Activated naive CD8-positive, alpha-beta T cell treated with anti-CD3 and anti-CD28 coated beads, Interleukin-2, amount 10 ng/mL, durations not matched to agents 7 days and 5 days (primary cell): ENCODE results near the gene CPXM2. TPM values are rescaled to one million over a fixed set of nuclear protein-coding genes. Genes with fewer than 3 reads are reported as not detected.
"Not testable (repeated sequence)": the region's sequence is repeated elsewhere in the genome, so short reads cannot be mapped to it uniquely, and the experiment has no call there.

Experiments used
- ATAC-seq: fragments of 150-1000 bp; cut with Tn5 transposase; one replicate; pipeline ENCODE4 v1.10.0; 2021; ENCODE audit warnings: low read depth, moderate library complexity
- POLR2A ChIA-PET: fragments of 350-600 bp; sonication (Branson Sonifier 250); formaldehyde crosslinking; loops from one replicate; lab custom pipeline; 2021; ENCODE audit warnings: antibody characterized with exemption; lab: Charles Lee
- DNase-seq: peaks from one replicate; pipeline ENCODE4 v3.0.0; 2021
- H3K27ac Mint-ChIP-seq: one replicate; pipeline ENCODE4 v1.8.0; 2022; ENCODE audit warnings: mild to moderate bottlenecking, mixed read lengths
- H3K27me3 Mint-ChIP-seq: one replicate; pipeline ENCODE4 v1.8.0; 2022; ENCODE audit warnings: mild to moderate bottlenecking, moderate library complexity, mixed read lengths
- H3K36me3 Mint-ChIP-seq: one replicate; pipeline ENCODE4 v1.8.0; 2021; ENCODE audit warnings: mild to moderate bottlenecking, mixed read lengths
- H3K4me1 Mint-ChIP-seq: one replicate; pipeline ENCODE4 v1.8.0; 2021; ENCODE audit warnings: mixed read lengths
- H3K4me3 Mint-ChIP-seq: one replicate; pipeline ENCODE4 v1.8.0; 2022; ENCODE audit warnings: mild to moderate bottlenecking, moderate library complexity, mixed read lengths
- H3K9me3 Mint-ChIP-seq: one replicate; pipeline ENCODE4 v1.8.0; 2021; ENCODE audit warnings: mixed read lengths
- total RNA-seq, 2 experiments: library from RNA; stranded (reverse); gene quantifications; one replicate each; pipeline ENCODE4 v1.2.3, GENCODE V29; 2021

The CPXM2 gene
- total RNA-seq, 2 experiments from 2014 or later, result not detected

DNA sequence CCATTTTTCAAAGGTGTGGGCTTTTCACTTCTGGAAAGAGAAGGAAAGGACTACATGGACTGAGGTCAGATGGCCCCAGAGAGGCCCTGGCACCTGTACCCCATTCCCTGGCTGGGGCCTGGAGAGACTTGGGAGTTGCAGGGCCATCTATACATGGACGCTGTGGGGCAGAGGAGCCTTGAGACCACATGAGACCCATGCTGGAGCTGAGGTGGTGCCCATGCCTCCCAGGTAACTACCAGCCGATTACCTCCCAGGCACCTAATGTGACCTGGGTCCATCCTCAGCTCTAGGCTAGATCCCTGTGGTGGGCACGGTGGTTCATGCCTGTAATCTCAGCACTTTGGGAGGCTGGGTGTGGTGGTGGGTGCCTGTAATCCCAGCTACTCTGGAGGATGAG, 144.2 kb downstream of the CPXM2 start:
- H3K27me3 Mint-ChIP-seq, result peaks cover 3% of the 10 kb centered on the region
- no peak for DNase-seq
- POLR2A ChIA-PET, result no interaction called here
- H3K4me3 Mint-ChIP-seq, result no peak overlapping the region
- no peaks in the 10 kb centered on the region for H3K36me3 Mint-ChIP-seq
- peaks cover 1% of the 10 kb centered on the region for H3K9me3 Mint-ChIP-seq
- ATAC-seq, result no peak
- H3K4me1 Mint-ChIP-seq, result no peaks in the 10 kb centered on the region
- H3K27ac Mint-ChIP-seq, result no peak overlapping the region

DNA sequence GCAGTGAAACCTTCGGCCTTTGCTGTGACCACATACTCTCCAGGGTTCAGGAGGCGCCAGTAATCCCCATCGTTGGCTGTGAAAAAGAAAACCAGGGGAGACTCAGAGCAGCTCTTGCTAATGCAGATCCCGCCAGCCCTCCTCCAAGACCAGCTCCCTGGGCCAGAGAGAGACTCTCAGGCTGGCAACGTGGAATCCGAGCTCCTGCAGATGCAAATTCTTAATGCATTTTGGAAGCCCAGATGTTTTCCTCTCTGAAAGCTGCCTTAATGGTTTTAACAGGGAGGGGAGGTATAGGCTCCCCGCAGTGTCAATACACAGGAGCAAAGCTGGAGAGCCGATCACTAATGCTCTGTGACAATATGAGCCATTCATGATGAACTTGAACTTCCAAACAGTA, 144.7 kb downstream of the CPXM2 start:
- Mint-ChIP-seq H3K4me3 (no peak overlapping the region), H3K27me3 (peaks cover 3% of the 10 kb centered on the region), H3K9me3 (peaks cover 1% of the 10 kb centered on the region), H3K36me3 (no peaks in the 10 kb centered on the region), H3K4me1 (no peaks in the 10 kb centered on the region), H3K27ac (no peak overlapping the region)
- DNase-seq (no peak), ATAC-seq (no peak)
- POLR2A ChIA-PET, result no interaction called here

DNA sequence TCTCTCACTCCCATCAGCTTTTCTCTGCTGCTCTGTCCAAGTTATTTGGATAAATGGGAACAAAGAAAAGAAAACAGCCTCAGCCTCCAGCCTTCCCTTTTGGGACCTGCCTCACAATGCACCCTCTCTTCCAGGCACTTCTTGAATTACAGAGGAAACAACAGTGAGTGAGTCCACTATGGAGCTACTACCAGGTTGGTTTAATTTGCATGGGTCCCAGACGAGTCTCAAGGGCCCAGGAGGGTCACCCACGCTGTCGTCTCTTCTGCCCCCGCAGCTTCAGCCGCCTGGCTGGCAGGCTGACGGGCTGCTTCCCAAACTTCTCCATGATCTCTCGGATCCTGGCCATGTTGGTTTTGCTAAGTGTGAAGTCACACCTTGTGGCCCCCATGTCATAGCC, 145.1 kb downstream of the CPXM2 start:
- DNase-seq (no peak), ATAC-seq (no peak)
- POLR2A ChIA-PET, result interaction anchor here (0.6 kb wide), 1 partner anchor 22 kb away, joined by 3 read pairs; no protein-coding TSS in a partner anchor
- no peaks in the 10 kb centered on the region for H3K36me3 Mint-ChIP-seq
- no peaks in the 10 kb centered on the region for H3K4me1 Mint-ChIP-seq
- no peak overlapping the region for H3K4me3 Mint-ChIP-seq
- peaks cover 1% of the 10 kb centered on the region for H3K9me3 Mint-ChIP-seq
- peaks cover 3% of the 10 kb centered on the region for H3K27me3 Mint-ChIP-seq
- H3K27ac Mint-ChIP-seq, result no peak overlapping the region

DNA sequence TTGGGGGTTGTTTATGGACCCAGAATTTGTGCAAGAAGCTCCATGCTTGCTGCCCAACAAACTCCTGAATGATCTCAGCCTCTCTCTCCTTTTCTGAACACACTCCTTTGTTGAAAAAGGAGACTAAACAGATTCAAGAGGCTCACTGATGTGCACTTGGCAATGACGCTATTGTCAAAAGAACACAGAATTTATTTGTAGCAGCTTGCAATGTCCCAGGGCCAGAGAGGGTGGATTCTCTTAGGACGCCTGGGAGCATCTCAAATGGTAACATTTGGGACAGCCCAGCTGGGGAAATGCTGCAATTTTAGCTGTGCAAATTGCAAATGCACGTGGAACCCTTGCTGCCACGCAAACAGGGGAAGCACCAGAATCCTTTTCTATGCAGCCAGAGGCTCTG, 145.5 kb downstream of the CPXM2 start:
- Mint-ChIP-seq H3K4me1 (no peaks in the 10 kb centered on the region), H3K9me3 (peaks cover under 1% of the 10 kb centered on the region), H3K27ac (no peak overlapping the region), H3K4me3 (no peak overlapping the region), H3K27me3 (peaks cover 3% of the 10 kb centered on the region), H3K36me3 (no peaks in the 10 kb centered on the region)
- ATAC-seq (no peak), DNase-seq (no peak)
- POLR2A ChIA-PET, result interaction anchor here (0.6 kb wide), 1 partner anchor 22 kb away, joined by 3 read pairs; no protein-coding TSS in a partner anchor

DNA sequence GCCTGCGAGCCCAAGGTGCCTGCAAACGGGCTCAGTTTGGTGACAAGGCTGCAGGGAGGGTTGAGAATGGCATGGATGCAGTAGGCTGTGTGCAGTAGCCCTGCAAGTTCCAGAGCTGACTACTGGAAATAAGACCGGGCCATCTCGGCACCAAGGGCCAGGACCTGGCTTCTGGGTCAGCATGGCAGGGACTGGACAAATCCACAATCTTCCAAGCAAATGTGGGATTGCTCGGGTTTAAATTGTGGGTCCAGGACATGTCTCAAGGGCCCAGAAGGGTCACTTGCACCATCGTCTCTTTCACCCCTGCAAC, 147.4 kb downstream of the CPXM2 start:
- H3K9me3 Mint-ChIP-seq, result no peaks in the 10 kb centered on the region
- H3K27me3 Mint-ChIP-seq, result peaks cover 3% of the 10 kb centered on the region
- ATAC-seq (no peak), DNase-seq (no peak)
- no peaks in the 10 kb centered on the region for H3K36me3 Mint-ChIP-seq
- POLR2A ChIA-PET, result no interaction called here
- no peak overlapping the region for H3K4me3 Mint-ChIP-seq
- H3K27ac Mint-ChIP-seq, result no peak overlapping the region
- no peaks in the 10 kb centered on the region for H3K4me1 Mint-ChIP-seq

DNA sequence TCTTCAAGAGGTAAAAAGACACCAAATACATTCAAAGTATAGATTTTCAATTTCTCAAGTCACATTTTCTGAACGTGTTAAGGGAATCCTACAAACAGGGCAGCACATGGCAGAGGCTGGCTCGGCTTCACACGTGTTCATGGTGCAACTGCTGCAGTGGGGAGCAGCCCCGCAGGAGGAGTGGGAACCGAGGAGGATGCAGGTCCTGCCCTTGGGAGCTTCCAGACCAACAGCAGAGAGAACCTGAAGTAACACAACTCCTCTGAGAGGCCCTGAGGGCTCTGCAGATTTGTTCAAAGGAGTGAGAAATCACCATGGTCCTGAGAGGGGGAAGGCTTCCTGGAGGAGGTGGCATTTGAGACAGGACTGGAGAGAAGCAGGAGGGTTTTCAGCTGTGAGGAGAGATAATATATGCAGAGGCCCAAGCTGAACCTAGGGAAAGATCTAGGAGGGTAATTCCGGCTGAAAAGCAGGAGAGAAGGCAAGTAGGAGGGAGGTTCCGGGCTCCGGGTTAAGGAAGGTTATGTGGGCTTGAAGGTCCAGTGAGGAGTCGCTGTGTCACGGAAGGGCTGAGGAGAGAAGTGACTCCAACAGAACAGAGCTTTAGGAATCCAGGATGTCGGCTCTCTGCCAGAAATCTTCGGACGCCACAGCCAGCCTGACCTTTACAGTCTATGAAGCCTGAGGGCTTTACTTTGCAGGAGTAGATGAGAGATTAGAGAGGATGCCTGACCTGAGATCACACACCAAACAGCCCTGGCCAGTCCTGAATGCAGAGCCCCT, 148.0 kb downstream of the CPXM2 start:
- POLR2A ChIA-PET, result no interaction called here
- no peaks in the 10 kb centered on the region for H3K4me1 Mint-ChIP-seq
- H3K27ac Mint-ChIP-seq, result no peak overlapping the region
- no peaks in the 10 kb centered on the region for H3K9me3 Mint-ChIP-seq
- peaks cover 3% of the 10 kb centered on the region for H3K27me3 Mint-ChIP-seq
- no peaks in the 10 kb centered on the region for H3K36me3 Mint-ChIP-seq
- ATAC-seq (no peak), DNase-seq (no peak)
- no peak overlapping the region for H3K4me3 Mint-ChIP-seq

DNA sequence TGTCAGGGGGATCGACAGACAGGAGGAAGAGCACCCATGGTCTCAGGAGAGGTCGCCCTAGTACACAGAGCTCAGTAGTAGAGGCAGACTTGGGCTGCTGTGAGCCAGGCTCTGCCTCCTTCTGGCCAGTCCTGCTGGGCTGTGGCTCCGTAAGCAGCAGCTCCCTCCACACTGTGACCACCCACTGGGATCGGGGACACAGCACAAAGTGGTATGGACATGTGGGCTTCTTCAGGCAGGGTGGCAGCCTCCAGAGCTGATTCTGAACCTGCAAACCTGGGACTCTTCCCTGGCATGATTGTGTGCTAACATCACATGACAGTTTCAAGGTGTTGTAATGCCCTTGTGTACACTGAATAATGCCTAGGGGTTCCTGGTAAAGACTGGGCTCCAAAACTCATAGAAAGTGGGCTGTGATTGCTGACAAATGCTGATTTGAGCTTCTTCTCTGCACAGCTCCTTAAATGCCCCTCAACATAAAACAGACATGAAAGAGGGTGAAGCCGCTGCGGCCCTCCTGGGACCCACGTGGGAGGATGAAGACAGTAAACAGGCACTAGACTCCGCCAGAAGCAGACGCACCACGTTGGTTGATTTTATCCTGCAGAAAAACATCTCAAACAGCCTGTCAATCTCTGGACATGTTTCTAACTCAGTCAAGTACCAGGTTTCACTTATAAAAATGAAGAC, 148.7 kb downstream of the CPXM2 start:
- Mint-ChIP-seq H3K9me3 (no peaks in the 10 kb centered on the region), H3K4me1 (no peaks in the 10 kb centered on the region), H3K4me3 (no peak overlapping the region), H3K27ac (no peak overlapping the region), H3K27me3 (peaks cover 3% of the 10 kb centered on the region), H3K36me3 (no peaks in the 10 kb centered on the region)
- no peak for DNase-seq
- POLR2A ChIA-PET, result interaction anchor here (0.6 kb wide), 1 partner anchor 50 kb away, joined by 4 read pairs; no protein-coding TSS in a partner anchor
- ATAC-seq, result no peak

DNA sequence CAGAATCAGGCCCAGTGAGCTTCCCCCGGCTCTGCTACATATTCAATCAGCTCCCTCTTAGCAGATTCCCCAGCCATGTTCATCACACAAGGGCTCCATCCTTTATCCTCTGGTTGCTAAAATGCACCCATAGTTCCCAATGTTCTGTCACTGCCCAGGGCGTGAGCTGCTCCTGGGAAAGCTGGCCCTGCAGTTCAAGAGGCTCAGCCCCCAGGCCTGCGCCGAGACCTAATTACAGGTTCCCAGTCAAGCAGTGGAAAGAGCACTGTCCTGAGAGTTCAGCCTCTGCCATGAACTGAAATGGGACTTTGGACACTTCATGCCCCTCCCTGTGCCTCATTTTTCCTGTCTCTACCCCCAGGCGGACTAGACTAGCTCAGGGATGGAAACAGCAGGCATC, 149.9 kb downstream of the CPXM2 start:
- DNase-seq, result no peak
- Mint-ChIP-seq H3K27me3 (peaks cover 3% of the 10 kb centered on the region), H3K4me1 (no peaks in the 10 kb centered on the region), H3K9me3 (peaks cover 1% of the 10 kb centered on the region), H3K27ac (no peak overlapping the region), H3K36me3 (no peaks in the 10 kb centered on the region), H3K4me3 (no peak overlapping the region)
- no peak for ATAC-seq
- POLR2A ChIA-PET, result no interaction called here

DNA sequence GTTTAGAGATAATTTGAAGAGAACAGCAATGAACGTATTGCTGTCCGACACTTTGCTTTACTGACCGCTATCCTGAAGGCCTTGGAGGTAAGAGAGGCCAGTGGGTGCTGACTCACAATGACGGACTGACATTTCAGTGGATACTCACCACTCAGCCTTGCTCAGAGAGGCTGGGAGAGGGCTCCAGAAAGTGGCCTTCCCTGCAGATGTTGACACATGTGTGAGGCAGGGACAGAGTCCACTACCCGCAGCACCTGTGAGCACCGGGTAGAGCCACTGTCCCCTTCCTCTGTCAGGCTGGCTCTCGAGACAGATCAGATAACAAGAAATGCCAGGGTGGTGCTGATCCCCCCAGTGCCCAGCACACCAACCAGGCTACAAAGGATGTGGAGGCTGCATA, 150.5 kb downstream of the CPXM2 start:
- no peak overlapping the region for H3K4me3 Mint-ChIP-seq
- no peaks in the 10 kb centered on the region for H3K4me1 Mint-ChIP-seq
- POLR2A ChIA-PET, result no interaction called here
- DNase-seq (no peak), ATAC-seq (no peak)
- peaks cover 1% of the 10 kb centered on the region for H3K9me3 Mint-ChIP-seq
- H3K27me3 Mint-ChIP-seq, result peaks cover 3% of the 10 kb centered on the region
- no peaks in the 10 kb centered on the region for H3K36me3 Mint-ChIP-seq
- no peak overlapping the region for H3K27ac Mint-ChIP-seq

DNA sequence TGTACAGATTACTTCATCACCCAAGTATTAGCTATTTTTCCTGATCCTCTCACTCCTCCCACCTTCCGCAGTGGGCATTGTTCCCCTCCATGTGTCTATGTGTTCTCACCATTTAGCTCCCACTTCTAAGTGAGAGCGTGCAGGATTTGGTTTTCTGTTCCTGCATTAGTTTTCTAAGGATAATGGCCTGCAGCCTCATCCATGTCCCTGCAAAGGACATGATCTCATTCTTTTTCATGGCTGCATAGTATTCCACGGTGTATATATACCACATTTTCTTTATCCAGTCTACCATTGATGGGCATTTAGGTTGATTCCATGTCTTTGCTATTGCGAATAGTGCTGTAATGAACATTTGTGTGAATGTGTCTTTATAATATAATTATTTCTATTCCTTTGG, 154.7 kb downstream of the CPXM2 start:
- H3K9me3 Mint-ChIP-seq, ATAC-seq, POLR2A ChIA-PET, H3K4me3 Mint-ChIP-seq, H3K36me3 Mint-ChIP-seq, H3K27ac Mint-ChIP-seq, H3K27me3 Mint-ChIP-seq, H3K4me1 Mint-ChIP-seq, DNase-seq: not testable (repeated sequence)

DNA sequence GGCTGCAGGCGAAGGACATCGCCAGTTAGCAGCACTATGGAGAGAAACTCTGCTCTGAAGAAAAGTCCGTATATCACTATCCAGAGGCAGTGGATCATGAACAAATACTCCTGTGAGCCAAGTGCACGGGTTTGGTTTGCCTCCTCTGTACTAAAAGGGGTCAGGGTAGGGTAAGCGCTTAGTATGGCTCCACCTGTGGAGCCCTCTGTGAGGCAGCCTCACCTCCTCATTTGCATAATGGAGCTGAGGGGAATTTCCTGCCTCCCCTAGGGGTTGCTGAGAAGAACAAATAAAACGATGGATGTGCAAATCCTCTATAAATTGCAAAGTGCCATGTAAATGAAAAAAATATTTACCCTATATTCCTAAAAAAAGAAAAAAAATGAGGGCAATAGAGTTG, 162.1 kb downstream of the CPXM2 start:
- no peak overlapping the region for H3K27ac Mint-ChIP-seq
- H3K27me3 Mint-ChIP-seq, result no peaks in the 10 kb centered on the region
- DNase-seq (no peak), ATAC-seq (no peak)
- POLR2A ChIA-PET, result no interaction called here
- no peaks in the 10 kb centered on the region for H3K36me3 Mint-ChIP-seq
- H3K4me1 Mint-ChIP-seq, result no peaks in the 10 kb centered on the region
- H3K9me3 Mint-ChIP-seq, result peaks cover 2% of the 10 kb centered on the region
- H3K4me3 Mint-ChIP-seq, result no peak overlapping the region

DNA sequence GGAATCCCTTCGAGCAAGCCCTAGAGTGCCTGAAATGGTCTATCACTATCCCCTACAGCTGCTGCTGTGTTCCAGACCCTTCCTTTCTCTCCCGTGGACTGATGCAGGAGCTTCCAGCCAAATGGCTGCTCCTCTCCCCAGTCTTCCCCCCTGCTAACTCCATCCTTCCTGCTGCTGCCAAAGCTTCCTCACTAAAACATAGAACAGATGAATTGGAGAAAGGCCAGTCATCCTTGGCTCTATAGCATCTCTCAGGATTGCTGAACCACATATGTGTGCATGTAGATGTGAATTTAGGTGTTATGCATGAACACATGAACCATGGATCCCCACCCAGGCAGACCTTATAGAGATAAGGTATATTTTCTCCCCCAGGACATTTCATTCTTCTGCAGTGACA, 164.8 kb downstream of the CPXM2 start:
- no peaks in the 10 kb centered on the region for H3K27me3 Mint-ChIP-seq
- no peak overlapping the region for H3K4me3 Mint-ChIP-seq
- no peaks in the 10 kb centered on the region for H3K36me3 Mint-ChIP-seq
- ATAC-seq (no peak), DNase-seq (no peak)
- POLR2A ChIA-PET, result no interaction called here
- H3K9me3 Mint-ChIP-seq, result peaks cover 2% of the 10 kb centered on the region
- no peaks in the 10 kb centered on the region for H3K4me1 Mint-ChIP-seq
- H3K27ac Mint-ChIP-seq, result no peak overlapping the region

DNA sequence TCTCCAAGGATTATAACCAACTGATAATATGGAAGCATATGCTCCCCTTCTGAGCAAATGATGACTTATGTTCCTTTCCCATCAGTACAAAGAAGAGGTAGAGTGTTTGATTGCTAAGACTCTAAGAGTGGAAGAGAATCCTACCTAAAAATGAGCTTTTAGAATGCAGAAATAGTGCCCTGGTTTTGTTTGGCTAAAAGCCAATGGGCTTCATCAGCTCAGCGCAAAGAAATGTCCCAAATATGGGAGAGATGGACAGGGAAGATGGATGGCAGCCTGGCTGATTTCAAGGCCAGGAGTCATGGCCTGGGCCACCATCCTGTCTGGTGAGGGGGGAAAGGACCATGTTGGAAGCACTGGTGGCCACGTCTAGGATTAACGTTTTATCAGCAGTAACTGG, 165.2 kb downstream of the CPXM2 start:
- Mint-ChIP-seq H3K4me1 (no peaks in the 10 kb centered on the region), H3K27ac (no peak overlapping the region), H3K4me3 (no peak overlapping the region), H3K9me3 (peaks cover 2% of the 10 kb centered on the region), H3K27me3 (no peaks in the 10 kb centered on the region), H3K36me3 (no peaks in the 10 kb centered on the region)
- ATAC-seq, result no peak
- POLR2A ChIA-PET, result no interaction called here
- no peak for DNase-seq

DNA sequence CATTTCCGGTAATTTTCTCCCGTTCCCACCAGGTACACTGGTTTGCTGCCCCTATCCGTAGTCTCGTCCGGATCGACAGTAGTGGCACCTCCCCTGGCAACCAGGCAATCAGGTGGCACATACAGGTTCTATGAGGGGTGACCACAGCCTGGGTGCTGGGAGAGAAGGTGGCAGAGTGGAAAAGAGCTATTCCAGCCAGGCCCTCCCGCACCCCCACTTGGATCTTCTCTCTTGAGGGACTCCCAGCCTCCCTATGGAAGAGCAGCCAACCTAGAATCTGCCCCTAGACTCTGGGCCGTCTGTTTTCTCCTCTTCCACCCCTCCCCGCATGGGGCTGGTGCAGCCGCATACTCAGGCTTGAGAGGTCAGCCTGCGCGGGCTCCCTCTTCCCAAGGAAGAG, 166.9 kb downstream of the CPXM2 start:
- Mint-ChIP-seq H3K27ac (no peak overlapping the region), H3K4me1 (no peaks in the 10 kb centered on the region), H3K4me3 (no peak overlapping the region), H3K9me3 (no peaks in the 10 kb centered on the region), H3K27me3 (no peaks in the 10 kb centered on the region), H3K36me3 (no peaks in the 10 kb centered on the region)
- DNase-seq (no peak), ATAC-seq (no peak)
- POLR2A ChIA-PET, result no interaction called here
